Loucy (cell line): ENCODE measurements around the gene CERS6.

Experiments
- EZH2phosphoT487 ChIP-seq: fragments of 200-600 bp; IDR thresholded peaks from 2 replicates; pipeline ENCODE4 v1.6.1; 2018; ENCODE audit warnings: antibody characterized with exemption, mild to moderate bottlenecking, moderate library complexity, borderline replicate concordance
- TF ChIP-seq, protein P1 (sequence below): fragments of 200-600 bp; sonication (generic); conservative IDR thresholded peaks from 2 replicates; pipeline ENCODE4 v1.5.1; 2014; ENCODE audit warnings: mild to moderate bottlenecking, antibody characterized with exemption, low read length

DNA sequence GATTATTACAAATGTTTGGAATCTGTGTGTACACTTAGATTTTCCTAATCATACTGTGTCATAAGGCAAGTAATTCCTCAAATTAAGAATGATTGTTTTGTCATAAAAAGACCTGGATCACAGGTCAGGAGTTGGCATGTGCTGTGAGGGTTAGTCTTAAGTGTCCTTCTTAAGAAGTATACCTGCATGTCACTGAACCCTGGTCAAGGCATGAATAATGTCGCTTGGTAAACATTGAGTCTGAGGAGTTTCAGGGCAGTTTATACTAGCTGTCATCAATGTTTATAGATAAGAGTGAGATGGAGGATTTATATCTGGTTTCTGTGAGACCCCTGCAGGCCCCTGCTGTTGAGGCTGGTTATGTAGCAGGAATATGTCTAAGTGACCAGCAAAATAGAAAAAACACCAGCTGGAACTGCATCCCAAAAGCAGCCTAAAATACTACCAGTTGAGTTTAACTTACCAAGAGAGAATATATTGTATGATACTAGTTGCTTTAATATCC lies 234.4 kb downstream of the CERS6 start:
- TF ChIP-seq, protein P1, sequence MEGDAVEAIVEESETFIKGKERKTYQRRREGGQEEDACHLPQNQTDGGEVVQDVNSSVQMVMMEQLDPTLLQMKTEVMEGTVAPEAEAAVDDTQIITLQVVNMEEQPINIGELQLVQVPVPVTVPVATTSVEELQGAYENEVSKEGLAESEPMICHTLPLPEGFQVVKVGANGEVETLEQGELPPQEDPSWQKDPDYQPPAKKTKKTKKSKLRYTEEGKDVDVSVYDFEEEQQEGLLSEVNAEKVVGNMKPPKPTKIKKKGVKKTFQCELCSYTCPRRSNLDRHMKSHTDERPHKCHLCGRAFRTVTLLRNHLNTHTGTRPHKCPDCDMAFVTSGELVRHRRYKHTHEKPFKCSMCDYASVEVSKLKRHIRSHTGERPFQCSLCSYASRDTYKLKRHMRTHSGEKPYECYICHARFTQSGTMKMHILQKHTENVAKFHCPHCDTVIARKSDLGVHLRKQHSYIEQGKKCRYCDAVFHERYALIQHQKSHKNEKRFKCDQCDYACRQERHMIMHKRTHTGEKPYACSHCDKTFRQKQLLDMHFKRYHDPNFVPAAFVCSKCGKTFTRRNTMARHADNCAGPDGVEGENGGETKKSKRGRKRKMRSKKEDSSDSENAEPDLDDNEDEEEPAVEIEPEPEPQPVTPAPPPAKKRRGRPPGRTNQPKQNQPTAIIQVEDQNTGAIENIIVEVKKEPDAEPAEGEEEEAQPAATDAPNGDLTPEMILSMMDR = no peak
- no peak for TF ChIP-seq EZH2phosphoT487
